ENCODE results near the gene TBCD. TPM values are rescaled to one million over a fixed set of nuclear protein-coding genes. Genes with fewer than 3 reads are reported as not detected.

The TBCD gene
- total RNA-seq, 1 experiment from 2014 or later, result 129 TPM

- no CpG with 5 or more reads among the region's 23 CpGs for WGBS (ENCODE audit: extremely low coverage, insufficient read length, low lambda C conversion rate)
- H3K23me2 ChIP-seq (ENCODE audit: insufficient read length, low read depth, low read length, poor library complexity, severe bottlenecking), result no peaks in the 10 kb centered on the region
- Mint-ChIP-seq H3K36me3 (ENCODE audit: insufficient read depth in 1 of 3, low read depth in 3 of 3) (peaks cover 23 to 40% (median 38%) of the 10 kb centered on the region in 3 experiments), H3K27me3 (ENCODE audit: low read depth) (no peaks in the 10 kb centered on the region), H3K9me3 (0 out of 5 replicates have a peak, but pooled peaks cover 0 to 3% of the 10 kb centered on the region in 2 experiments), H3K4me3 (no peak overlapping the region), H3K4me1 (peaks cover 15 to 26% of the 10 kb centered on the region in 2 experiments), H3K27ac (peak overlapping the region in 1 of 3 experiments; percentile 79; a peak in 3 of 7 replicates)
- H3K9ac ChIP-seq (ENCODE audit: extremely low read depth, insufficient read length, low read length), result no peak overlapping the region
- no peak overlapping the region; the same call in 1 of the 2 replicates for H3K14ac ChIP-seq (ENCODE audit: insufficient read depth, low read length)
- H3K27me3 ChIP-seq (ENCODE audit: insufficient read depth, low read length), result no peaks in the 10 kb centered on the region
- H3K18ac ChIP-seq (ENCODE audit: insufficient read length, low read depth, low read length), result no peak overlapping the region
- H3K4me2 ChIP-seq (ENCODE audit: insufficient read depth, insufficient read length, low read length), result no peak overlapping the region
- H2BK120ac ChIP-seq (ENCODE audit: low read depth, low read length, poor library complexity, severe bottlenecking), result no peak overlapping the region
- H3K4me1 ChIP-seq (ENCODE audit: insufficient read depth, low read length), result no peaks in the 10 kb centered on the region
- H2BK12ac ChIP-seq (ENCODE audit: insufficient read length, low read depth, low read length), result no peak overlapping the region
- no peak overlapping the region for H2AK5ac ChIP-seq (ENCODE audit: insufficient read length, low read length)
- no peaks in the 10 kb centered on the region; the same call in 1 of the 2 replicates for H3K79me2 ChIP-seq (ENCODE audit: insufficient read depth, low read length)
- H4K8ac ChIP-seq (replicated peaks; ENCODE audit: insufficient read length, low read depth, low read length), result no peak overlapping the region
- H3K23ac ChIP-seq (ENCODE audit: insufficient read length, low read depth, low read length), result no peak overlapping the region
- H3K4ac ChIP-seq (ENCODE audit: low read depth, low read length), result no peak overlapping the region
- peaks cover 4% of the 10 kb centered on the region for H4K20me1 ChIP-seq (ENCODE audit: control insufficient read depth, insufficient read depth, insufficient read length)
- H3K79me1 ChIP-seq (ENCODE audit: insufficient read depth, low read depth, low read length, poor library complexity, severe bottlenecking), result no peaks in the 10 kb centered on the region
- no peaks in the 10 kb centered on the region for H3K9me3 ChIP-seq (ENCODE audit: control insufficient read depth, low read depth, low read length)
- TF ChIP-seq CTCF (conservative IDR thresholded peaks at IDR 0.05), result no peak
- H2BK20ac ChIP-seq (ENCODE audit: low read depth, low read length, poor library complexity, severe bottlenecking), result no peak overlapping the region
- no peak overlapping the region for H2AFZ ChIP-seq (ENCODE audit: low read length)
- no peak for DNase-seq
- no peak overlapping the region for H3K56ac ChIP-seq (ENCODE audit: insufficient read length, low read depth, low read length)
- H3K27ac ChIP-seq (ENCODE audit: insufficient read length, low read depth, low read length), result no peak overlapping the region
- H4K91ac ChIP-seq (ENCODE audit: insufficient read length, low read depth, low read length), result no peak overlapping the region
- H3T11ph ChIP-seq (ENCODE audit: low read length), result no peak overlapping the region
- H4K5ac ChIP-seq (ENCODE audit: insufficient read length, low read depth, low read length), result no peak overlapping the region
- no peak overlapping the region for H2BK5ac ChIP-seq (ENCODE audit: insufficient read length, low read length)
- no peak overlapping the region for H2BK15ac ChIP-seq (ENCODE audit: low read depth, low read length)
These were observed 131.7 kb downstream of the TBCD start for GRCh38 chr17:82883419-82884031.
